Astrocyte of the hippocampus (primary cell): ENCODE data around the gene MPPED1.

ENCODE experiments used
- DNase-seq: peaks from one replicate; pipeline ENCODE4 v3.0.0; 2011; ENCODE audit warnings: low read depth, low spot score

The MPPED1 gene

GRCh38 chr22:43428521-43428920 lies 16.7 kb downstream of the MPPED1 start:
- DNase-seq: no peak

- DNase-seq: no peak
Observed at GRCh38 chr22:43429426-43429825, 17.6 kb downstream of the MPPED1 start.

GRCh38 chr22:43431808-43432554 lies 20.2 kb downstream of the MPPED1 start:
- no peak for DNase-seq

GRCh38 chr22:43432883-43433415 lies 21.1 kb downstream of the MPPED1 start:
- no peak for DNase-seq

GRCh38 chr22:43433451-43434274 lies 21.8 kb downstream of the MPPED1 start:
- DNase-seq: no peak

- DNase-seq: no peak
Observed at GRCh38 chr22:43434275-43434927, 22.6 kb downstream of the MPPED1 start.

- no peak for DNase-seq
Observed at GRCh38 chr22:43434928-43435311, 23.1 kb downstream of the MPPED1 start.

- DNase-seq: peak; percentile 11
Observed at GRCh38 chr22:43435851-43436811, 24.3 kb downstream of the MPPED1 start.

- no peak for DNase-seq
Observed at GRCh38 chr22:43436868-43437267, 25.1 kb downstream of the MPPED1 start.

- no peak for DNase-seq
Observed at GRCh38 chr22:43437871-43438475, 26.2 kb downstream of the MPPED1 start.

- no peak for DNase-seq
Observed at GRCh38 chr22:43438666-43439347, 27.0 kb downstream of the MPPED1 start.

- DNase-seq: no peak
Observed at GRCh38 chr22:43439368-43440103, 27.7 kb downstream of the MPPED1 start.

GRCh38 chr22:43440104-43440387 lies 28.2 kb downstream of the MPPED1 start:
- DNase-seq: no peak

GRCh38 chr22:43440556-43440955 lies 28.7 kb downstream of the MPPED1 start:
- DNase-seq: no peak

GRCh38 chr22:43441216-43441615 lies 29.4 kb downstream of the MPPED1 start:
- no peak for DNase-seq

- no peak for DNase-seq
Observed at GRCh38 chr22:43441751-43442150, 29.9 kb downstream of the MPPED1 start.

- DNase-seq: no peak
Observed at GRCh38 chr22:43442386-43443151, 30.8 kb downstream of the MPPED1 start.

- no peak for DNase-seq
Observed at GRCh38 chr22:43443152-43443471, 31.3 kb downstream of the MPPED1 start.
